Measurements from ENCODE around the gene C1QL4.
"Not testable (repeated sequence)": the region's sequence is repeated elsewhere in the genome, so short reads cannot be mapped to it uniquely, and the experiment has no call there.

Gene C1QL4

DNA sequence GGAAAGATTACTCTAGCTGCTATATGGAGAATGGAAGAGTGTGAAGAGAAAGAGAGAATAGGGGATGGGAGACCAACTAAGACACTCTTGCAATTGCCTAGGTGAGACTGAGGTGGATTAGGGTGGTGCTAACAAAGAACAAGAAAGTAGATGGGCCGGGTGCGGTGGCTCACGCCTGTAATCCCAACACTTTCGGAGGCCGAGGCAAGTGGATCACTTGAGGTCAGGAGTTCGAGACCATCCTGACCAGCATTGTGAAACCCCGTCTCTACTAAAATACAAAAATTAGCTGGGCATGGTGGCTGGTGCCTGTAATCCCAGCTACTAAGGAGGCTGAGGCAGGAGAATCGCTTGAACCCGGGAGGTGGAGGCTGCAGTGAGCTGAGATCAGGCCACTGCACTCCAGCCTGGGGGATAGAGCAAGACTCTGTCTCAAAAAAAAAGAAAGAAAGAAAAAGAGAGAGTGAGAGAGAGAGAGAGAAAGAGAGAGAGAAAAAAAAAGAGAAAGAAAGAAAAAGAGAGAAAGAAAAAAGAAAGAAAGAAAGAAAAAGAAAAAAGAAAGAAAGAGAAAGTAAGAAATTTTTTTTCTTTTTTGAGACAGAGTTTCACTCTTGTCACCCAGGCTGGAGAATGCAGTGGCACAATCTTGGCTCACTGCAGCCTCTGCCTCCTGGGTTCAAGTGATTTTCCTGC, 16.4 kb downstream of the C1QL4 start:
- H3K9ac ChIP-seq (ENCODE audit: low read depth, low read length); H3K4me1 ChIP-seq (ENCODE audit: insufficient read depth, low read length); H3K27ac ChIP-seq (ENCODE audit: low read depth, low read length); H3K9me3 ChIP-seq (ENCODE audit: insufficient read depth, low read depth, low read length); H3K4me3 ChIP-seq (ENCODE audit: low read length); H3K27me3 ChIP-seq (ENCODE audit: insufficient read depth, low read length): not testable (repeated sequence)
- H3K36me3 ChIP-seq (ENCODE audit: insufficient read depth, low read length): peaks cover 10% of the 10 kb centered on the region
- 92% methylated on average over 9 of the region's 9 CpGs for WGBS

DNA sequence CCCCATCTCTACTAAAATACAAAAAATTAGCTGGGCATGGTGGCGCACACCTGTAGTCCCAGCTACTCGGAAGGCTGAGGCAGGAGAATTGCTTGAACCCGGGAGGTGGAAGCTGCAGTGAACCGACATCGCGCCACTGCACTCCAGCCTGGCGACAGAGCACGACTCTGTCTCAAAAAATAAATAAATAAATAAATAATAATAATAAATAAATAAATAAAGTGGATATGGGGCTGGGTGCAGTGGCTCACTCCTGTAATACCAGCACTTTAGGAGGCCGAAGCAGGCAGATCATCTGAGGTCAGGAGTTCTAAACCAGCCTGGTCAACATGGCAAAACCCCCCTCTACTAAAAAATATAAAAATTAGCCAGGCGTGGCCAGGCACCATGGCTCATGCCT, 19.9 kb downstream of the C1QL4 start:
- H3K4me3 ChIP-seq (ENCODE audit: low read length); H3K36me3 ChIP-seq (ENCODE audit: insufficient read depth, low read length); H3K9me3 ChIP-seq (ENCODE audit: insufficient read depth, low read depth, low read length); H3K27me3 ChIP-seq (ENCODE audit: insufficient read depth, low read length); H3K4me1 ChIP-seq (ENCODE audit: insufficient read depth, low read length); H3K27ac ChIP-seq (ENCODE audit: low read depth, low read length); H3K9ac ChIP-seq (ENCODE audit: low read depth, low read length): not testable (repeated sequence)
- WGBS: 97% methylated on average over 8 of the region's 10 CpGs

DNA sequence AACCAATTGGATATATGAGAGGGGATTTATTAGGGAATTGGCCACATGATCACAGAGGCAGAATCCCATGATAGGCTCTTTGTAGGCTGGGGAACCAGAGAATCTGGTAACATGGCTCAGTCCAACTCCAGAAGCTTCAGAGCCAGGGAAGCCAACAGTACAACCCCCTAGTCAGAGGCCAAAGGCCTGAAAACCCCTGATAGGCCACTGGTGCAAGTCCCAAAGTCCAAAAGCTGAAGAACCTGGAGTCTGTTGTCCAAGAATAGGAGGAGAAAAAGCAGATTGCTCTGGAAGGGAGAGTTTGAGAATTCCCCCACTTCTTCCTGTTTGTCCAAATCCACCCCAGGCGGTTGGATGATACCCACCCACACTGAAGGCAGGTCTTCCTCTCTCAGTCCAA, 22.2 kb downstream of the C1QL4 start:
- H3K4me3 ChIP-seq (ENCODE audit: low read length): no peak overlapping the region
- no peaks in the 10 kb centered on the region for H3K4me1 ChIP-seq (ENCODE audit: insufficient read depth, low read length)
- H3K36me3 ChIP-seq (ENCODE audit: insufficient read depth, low read length): no peaks in the 10 kb centered on the region
- WGBS: 86% methylated on average over 1 of the region's 1 CpG
- no peak overlapping the region for H3K9ac ChIP-seq (ENCODE audit: low read depth, low read length)
- no peak overlapping the region for H3K27ac ChIP-seq (ENCODE audit: low read depth, low read length)
- H3K9me3 ChIP-seq (ENCODE audit: insufficient read depth, low read depth, low read length): no peaks in the 10 kb centered on the region
- H3K27me3 ChIP-seq (ENCODE audit: insufficient read depth, low read length): peaks cover 8% of the 10 kb centered on the region

DNA sequence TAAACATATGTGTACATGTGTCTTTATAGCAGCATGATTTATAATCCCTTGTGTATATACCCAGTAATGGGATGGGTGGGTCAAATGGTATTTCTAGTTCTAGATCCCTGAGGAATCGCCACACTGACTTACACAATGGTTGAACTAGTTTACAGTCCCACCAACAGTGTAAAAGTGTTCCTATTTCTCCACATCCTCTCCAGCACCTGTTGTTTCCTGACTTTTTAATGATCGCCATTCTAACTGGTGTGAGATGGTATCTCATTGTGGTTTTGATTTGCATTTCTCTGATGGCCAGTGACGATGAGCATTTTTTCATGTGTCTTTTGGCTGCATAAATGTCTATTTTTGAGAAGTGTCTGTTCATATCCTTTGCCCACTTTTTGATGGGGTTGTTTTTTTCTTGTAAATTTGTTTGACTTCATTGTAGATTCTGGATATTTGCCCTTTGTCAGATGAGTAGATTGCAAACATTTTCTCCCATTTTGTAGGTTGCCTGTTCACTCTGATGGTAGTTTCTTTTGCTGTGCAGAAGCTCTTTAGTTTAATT, 26.5 kb downstream of the C1QL4 start:
- H3K9ac ChIP-seq (ENCODE audit: low read depth, low read length); H3K4me1 ChIP-seq (ENCODE audit: insufficient read depth, low read length); H3K36me3 ChIP-seq (ENCODE audit: insufficient read depth, low read length); H3K4me3 ChIP-seq (ENCODE audit: low read length); H3K27me3 ChIP-seq (ENCODE audit: insufficient read depth, low read length); H3K27ac ChIP-seq (ENCODE audit: low read depth, low read length); H3K9me3 ChIP-seq (ENCODE audit: insufficient read depth, low read depth, low read length): not testable (repeated sequence)
- no CpG with 5 or more reads among the region's 3 CpGs for WGBS

DNA sequence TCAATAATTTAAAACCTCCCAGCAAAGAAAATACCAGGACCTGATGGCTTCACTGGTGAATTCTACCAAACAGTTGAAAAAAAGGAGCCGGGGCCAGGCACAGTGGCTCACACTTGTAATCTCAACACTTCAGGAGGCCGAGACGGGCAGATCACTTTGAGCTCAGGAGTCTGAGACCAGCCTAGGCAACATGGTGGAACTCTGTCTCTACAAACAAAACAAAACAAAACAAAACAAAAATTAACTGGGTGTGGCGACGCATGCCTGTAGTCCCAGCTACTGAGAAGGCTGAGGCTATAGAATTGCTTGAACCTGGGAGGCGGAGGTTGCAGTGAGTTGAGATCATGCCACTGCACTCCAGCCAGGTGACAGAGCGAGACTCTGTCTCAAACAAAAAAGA, 27.6 kb downstream of the C1QL4 start:
- Histone ChIP-seq H3K27me3 (ENCODE audit: insufficient read depth, low read length) (peaks cover 12% of the 10 kb centered on the region), H3K4me1 (ENCODE audit: insufficient read depth, low read length) (no peaks in the 10 kb centered on the region), H3K27ac (ENCODE audit: low read depth, low read length) (no peak overlapping the region), H3K36me3 (ENCODE audit: insufficient read depth, low read length) (no peaks in the 10 kb centered on the region), H3K4me3 (ENCODE audit: low read length) (no peak overlapping the region), H3K9me3 (ENCODE audit: insufficient read depth, low read depth, low read length) (no peaks in the 10 kb centered on the region), H3K9ac (ENCODE audit: low read depth, low read length) (no peak overlapping the region)
- 86% methylated on average over 7 of the region's 7 CpGs for WGBS

DNA sequence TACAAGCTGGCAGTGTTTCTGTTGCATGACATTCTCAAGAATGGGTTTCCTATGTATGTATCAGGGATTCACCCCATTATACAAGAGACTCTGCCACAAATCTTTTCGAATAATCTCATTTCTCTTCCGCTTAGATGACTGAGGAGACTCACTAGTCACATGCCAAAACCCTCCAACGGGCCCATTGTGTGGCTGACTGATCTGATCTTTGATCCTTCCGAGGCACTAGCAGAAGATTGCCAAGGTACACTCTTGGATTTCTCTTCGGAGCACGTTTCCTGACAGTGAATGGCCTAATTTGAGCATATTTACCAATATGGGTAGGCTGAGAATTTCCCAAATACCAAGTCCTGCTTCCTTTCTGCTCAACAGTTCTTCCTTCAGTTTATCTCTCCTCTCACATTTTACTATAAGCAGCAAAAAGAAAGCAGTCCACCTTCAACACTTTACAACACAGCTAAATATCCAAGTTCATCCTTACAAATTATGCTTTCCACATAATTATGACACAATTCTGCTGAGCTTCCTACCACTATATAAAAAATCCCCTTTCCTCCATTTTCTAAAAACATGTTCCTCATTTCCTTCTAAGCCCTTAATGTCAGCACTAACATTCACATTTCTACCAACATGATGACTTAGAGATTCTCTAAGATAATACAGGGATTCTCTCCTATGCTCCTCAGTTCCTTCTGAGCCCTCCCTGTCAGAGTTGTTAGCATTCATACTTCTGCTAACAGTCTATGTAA, 31.1 kb downstream of the C1QL4 start:
- Histone ChIP-seq H3K9me3 (ENCODE audit: insufficient read depth, low read depth, low read length) (no peaks in the 10 kb centered on the region), H3K4me1 (ENCODE audit: insufficient read depth, low read length) (no peaks in the 10 kb centered on the region), H3K9ac (ENCODE audit: low read depth, low read length) (no peak overlapping the region), H3K36me3 (ENCODE audit: insufficient read depth, low read length) (no peaks in the 10 kb centered on the region), H3K4me3 (ENCODE audit: low read length) (no peak overlapping the region), H3K27ac (ENCODE audit: low read depth, low read length) (no peak overlapping the region), H3K27me3 (ENCODE audit: insufficient read depth, low read length) (peaks cover 25% of the 10 kb centered on the region)
- WGBS: 85% methylated on average over 6 of the region's 6 CpGs

DNA sequence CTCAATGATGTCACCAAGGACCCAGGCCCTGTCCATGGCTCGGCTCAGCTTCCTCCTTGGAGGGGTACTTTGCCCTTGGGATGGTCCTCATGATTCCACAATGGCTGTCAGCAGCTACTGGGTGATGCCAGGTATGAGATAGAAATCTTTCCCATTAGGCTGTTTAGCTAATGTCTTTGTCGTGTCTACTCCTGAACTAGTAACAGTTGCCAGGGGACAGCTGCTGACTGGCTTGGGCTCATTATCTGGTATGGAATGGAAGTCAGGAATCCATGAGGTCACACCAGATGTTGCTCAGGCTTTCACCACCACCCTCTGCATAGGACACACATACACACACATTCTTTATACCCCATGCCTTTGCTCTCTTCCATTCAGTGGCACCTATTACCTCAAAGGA, 32.8 kb downstream of the C1QL4 start:
- Histone ChIP-seq H3K4me1 (ENCODE audit: insufficient read depth, low read length) (no peaks in the 10 kb centered on the region), H3K27me3 (ENCODE audit: insufficient read depth, low read length) (peaks cover 26% of the 10 kb centered on the region), H3K27ac (ENCODE audit: low read depth, low read length) (no peak overlapping the region), H3K4me3 (ENCODE audit: low read length) (no peak overlapping the region), H3K9ac (ENCODE audit: low read depth, low read length) (no peak overlapping the region), H3K9me3 (ENCODE audit: insufficient read depth, low read depth, low read length) (no peaks in the 10 kb centered on the region), H3K36me3 (ENCODE audit: insufficient read depth, low read length) (no peaks in the 10 kb centered on the region)
- WGBS: 79% methylated on average over 2 of the region's 2 CpGs

DNA sequence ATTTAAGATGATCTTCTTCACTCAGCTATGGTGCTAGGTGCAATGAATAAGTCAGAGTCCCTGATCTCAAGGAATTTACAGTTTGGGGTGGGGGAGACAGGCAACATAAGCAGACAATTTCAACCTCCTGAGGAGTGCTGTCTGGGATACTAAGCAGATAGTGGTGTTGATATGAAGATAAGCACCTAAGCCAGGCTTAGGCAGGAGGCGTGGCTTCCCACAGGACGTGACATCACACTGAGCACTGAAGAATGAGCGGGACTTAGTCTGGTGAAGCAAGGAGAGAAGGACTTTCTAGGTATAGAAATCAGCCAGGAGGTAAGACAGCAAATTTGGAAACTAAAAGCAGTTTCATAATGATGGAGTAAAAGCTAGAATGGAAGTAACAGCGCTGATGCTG, 35.2 kb downstream of the C1QL4 start:
- Histone ChIP-seq H3K36me3 (ENCODE audit: insufficient read depth, low read length) (no peaks in the 10 kb centered on the region), H3K4me3 (ENCODE audit: low read length) (no peak overlapping the region), H3K4me1 (ENCODE audit: insufficient read depth, low read length) (no peaks in the 10 kb centered on the region), H3K9ac (ENCODE audit: low read depth, low read length) (no peak overlapping the region), H3K27ac (ENCODE audit: low read depth, low read length) (no peak overlapping the region), H3K27me3 (ENCODE audit: insufficient read depth, low read length) (peaks cover 44% of the 10 kb centered on the region), H3K9me3 (ENCODE audit: insufficient read depth, low read depth, low read length) (no peaks in the 10 kb centered on the region)
- 79% methylated on average over 4 of the region's 4 CpGs for WGBS

DNA sequence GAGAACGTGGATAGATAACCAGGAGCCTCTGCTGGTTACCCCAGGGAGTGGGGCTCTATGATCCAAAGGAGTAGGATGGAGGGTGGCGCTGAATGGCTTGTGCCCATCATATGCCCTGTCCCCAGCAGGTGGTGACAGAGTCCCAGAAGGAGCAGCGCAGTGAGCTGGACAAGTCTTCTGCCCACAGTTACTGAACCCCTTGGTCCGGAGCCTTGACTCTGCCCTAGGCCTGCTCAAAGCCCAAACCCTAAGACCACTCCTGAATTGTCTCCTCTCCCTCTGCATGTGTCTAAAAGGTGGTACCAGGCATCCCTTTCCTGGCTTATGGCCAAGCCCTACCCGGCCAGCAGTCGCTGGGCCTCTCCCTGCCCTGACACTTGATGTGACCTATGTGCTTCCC, 38.8 kb downstream of the C1QL4 start:
- Histone ChIP-seq H3K4me3 (ENCODE audit: low read length) (no peak overlapping the region), H3K27ac (ENCODE audit: low read depth, low read length) (no peak overlapping the region), H3K27me3 (ENCODE audit: insufficient read depth, low read length) (peaks cover 73% of the 10 kb centered on the region), H3K9ac (ENCODE audit: low read depth, low read length) (no peak overlapping the region), H3K4me1 (ENCODE audit: insufficient read depth, low read length) (peaks cover 14% of the 10 kb centered on the region; the same call in 1 of the 2 replicates), H3K9me3 (ENCODE audit: insufficient read depth, low read depth, low read length) (no peaks in the 10 kb centered on the region), H3K36me3 (ENCODE audit: insufficient read depth, low read length) (no peaks in the 10 kb centered on the region)
- WGBS: 68% methylated on average over 6 of the region's 6 CpGs

DNA sequence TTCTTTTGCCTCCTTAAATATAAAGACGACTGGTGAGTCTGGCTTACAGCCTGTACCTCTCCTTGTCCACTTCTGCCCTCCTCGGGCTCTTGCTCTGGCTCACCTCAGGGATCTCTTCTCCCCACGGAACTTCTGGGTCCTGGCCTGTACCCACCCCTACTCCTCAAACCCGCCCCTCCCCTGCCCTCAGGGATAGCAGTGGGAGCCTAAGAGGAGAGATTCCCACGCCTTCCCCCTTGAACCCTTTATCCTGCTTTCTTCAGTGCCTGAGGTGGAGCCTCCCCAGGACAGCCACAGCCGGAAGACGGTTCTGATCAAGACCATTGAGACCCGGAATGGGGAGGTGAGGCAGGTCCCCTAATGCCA, 39.3 kb downstream of the C1QL4 start:
- Histone ChIP-seq H3K4me3 (ENCODE audit: low read length) (0 out of 2 replicates have a peak overlapping the region, but pooled peaks have one; percentile 35), H3K36me3 (ENCODE audit: insufficient read depth, low read length) (no peaks in the 10 kb centered on the region), H3K27ac (ENCODE audit: low read depth, low read length) (no peak overlapping the region), H3K9ac (ENCODE audit: low read depth, low read length) (no peak overlapping the region), H3K9me3 (ENCODE audit: insufficient read depth, low read depth, low read length) (no peaks in the 10 kb centered on the region), H3K4me1 (ENCODE audit: insufficient read depth, low read length) (peaks cover 14% of the 10 kb centered on the region; the same call in 1 of the 2 replicates), H3K27me3 (ENCODE audit: insufficient read depth, low read length) (peaks cover 74% of the 10 kb centered on the region)
- WGBS: 28% methylated on average over 8 of the region's 8 CpGs

DNA sequence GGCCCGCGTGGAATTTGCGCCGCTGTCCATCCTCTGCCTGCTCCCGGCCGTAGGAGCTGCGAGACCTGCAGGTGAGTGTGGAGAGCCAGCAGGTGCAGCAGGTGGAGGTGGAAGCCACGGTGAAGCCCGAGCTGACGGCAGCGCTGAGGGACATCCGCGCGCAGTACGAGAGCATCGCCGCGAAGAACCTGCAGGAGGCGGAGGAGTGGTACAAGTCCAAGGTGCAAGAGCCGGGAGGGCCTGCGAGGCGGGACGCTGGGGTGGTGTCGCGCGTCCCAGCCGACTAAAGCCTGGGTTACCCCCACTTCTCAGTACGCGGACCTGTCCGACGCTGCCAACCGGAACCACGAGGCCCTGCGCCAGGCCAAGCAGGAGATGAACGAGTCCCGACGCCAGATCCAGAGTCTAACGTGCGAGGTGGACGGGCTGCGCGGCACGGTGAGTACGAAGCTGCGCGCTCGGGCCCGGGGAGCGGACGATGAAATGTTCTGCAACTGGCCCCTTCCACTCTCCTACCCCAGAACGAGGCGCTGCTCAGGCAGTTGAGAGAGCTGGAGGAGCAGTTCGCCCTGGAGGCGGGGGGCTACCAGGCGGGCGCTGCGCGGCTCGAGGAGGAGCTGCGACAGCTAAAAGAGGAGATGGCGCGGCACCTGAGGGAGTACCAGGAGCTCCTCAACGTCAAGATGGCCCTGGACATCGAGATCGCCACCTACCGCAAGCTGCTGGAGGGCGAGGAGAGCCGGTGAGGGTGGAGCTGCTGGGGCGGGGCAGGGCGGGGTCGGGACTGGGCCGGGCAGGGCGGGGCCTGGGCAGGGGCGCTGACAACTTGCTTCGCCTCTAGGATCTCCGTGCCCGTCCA, 39.9 kb downstream of the C1QL4 start:
- Histone ChIP-seq H3K4me1 (ENCODE audit: insufficient read depth, low read length) (peaks cover 17% of the 10 kb centered on the region; the same call in 1 of the 2 replicates), H3K27me3 (ENCODE audit: insufficient read depth, low read length) (peaks cover 80% of the 10 kb centered on the region), H3K9ac (ENCODE audit: low read depth, low read length) (no peak overlapping the region), H3K4me3 (ENCODE audit: low read length) (peak overlapping the region; percentile 47), H3K27ac (ENCODE audit: low read depth, low read length) (no peak overlapping the region), H3K36me3 (ENCODE audit: insufficient read depth, low read length) (no peaks in the 10 kb centered on the region), H3K9me3 (ENCODE audit: insufficient read depth, low read depth, low read length) (no peaks in the 10 kb centered on the region)
- WGBS: 6% methylated on average over 77 of the region's 77 CpGs
